Activated T-cell treated with anti-CD3 and anti-CD28 coated beads for 24 hours (primary cell): ENCODE results near the gene ASCL2.

Source experiments
- DNase-seq: peaks from one replicate; pipeline ENCODE4 v3.0.0-alpha.2; 2020; ENCODE audit warnings: low read depth

Gene ASCL2

DNA sequence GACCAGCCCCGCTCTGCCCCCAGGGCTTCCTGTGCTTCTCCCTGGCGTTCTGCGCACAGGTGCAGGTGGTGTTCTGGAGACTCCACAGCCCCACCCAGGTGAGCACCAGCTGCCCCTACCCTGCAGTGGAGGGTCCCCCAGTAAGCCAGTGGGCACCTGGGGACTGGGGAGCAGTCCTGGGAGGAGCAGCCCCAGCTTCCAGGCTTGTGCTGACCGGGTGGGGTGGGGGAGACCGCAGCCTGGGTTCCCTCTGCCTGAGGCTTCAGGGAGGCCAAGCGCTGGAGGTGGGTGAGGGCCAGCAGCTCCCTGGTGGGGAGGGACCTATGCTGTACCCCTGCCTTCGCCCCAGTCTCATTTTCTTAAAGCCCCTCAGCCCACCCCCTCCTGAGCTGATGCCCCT, 38.3 kb upstream of the ASCL2 start:
- DNase-seq: no peak

DNA sequence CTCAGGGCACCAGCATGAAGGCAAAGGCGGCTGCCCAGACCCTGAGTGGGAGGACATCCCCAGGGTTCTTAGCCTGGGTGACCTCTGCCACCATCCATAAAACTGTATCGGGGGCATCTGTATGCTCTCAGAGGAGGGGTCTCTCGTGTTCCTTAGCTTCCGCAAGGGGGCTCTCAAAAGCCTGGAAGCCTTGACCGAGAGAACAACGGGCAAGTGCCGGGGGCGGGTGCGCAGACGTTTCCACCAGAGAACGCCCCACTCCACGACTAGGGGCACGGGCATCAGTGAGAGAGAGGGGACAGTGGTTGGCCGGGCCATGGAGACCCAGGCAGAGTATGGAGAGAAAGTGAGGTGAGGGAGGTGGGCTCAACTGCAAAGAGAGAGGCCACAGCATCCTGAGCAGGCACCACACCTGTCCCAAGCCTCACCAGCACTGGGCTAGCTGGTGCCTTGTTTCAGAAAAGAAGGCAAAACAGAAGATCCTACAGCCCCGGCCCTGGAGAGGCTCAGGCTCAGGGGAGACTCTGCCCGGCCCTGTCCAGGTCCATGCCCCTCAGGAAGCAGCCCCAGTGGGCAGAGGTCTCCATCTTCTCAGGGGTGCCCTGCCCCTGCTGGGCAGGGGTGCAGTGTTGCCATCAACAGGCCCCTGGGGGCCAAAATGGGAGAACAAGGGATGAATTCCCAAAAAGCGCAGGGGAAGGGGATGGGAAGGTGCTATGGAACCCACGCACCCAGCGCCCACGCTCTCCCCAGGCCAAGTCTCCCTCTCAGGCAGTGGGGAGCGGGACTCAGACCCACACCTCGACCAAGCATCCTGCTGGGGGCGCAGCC, 37.3 kb upstream of the ASCL2 start:
- DNase-seq: no peak

GRCh38 chr11:2306877-2307500, 36.6 kb upstream of the ASCL2 start:
- no peak for DNase-seq

- no peak for DNase-seq
Measured at GRCh38 chr11:2306452-2306823, 36.0 kb upstream of the ASCL2 start.

DNA sequence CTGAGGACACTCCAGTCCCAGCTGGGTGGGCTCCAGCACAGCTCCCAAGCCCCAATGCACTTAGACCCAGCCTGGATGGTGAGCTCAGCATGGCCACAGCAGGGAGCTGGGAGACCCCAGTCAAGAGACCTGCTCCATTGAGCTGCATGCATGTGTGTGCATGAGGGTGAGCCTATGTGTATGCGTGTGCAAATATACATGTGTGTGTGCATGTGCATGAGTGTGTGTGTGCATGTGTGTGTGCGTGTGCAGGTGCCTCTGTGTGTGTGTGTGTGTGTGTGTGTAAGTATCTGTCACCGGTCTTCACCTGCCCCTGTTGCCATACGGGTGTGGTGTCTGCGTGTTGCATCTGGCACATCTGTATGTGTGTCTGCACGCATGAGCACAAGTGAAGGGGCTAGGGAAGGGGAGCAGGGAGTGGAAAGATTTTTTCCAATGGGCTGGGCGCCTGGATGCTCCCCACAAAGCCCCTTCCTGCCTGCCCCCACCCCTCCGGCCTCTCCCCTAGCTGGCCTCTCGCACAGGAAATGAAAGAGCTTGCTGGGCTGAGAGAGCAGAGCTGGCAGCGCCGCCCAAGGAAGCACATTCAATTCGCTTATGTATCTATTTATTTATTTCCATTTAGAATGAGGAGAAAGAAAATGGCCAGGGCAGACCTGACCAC, 35.5 kb upstream of the ASCL2 start:
- no peak for DNase-seq

GRCh38 chr11:2305140-2305778, 34.9 kb upstream of the ASCL2 start:
- peak; percentile 70 for DNase-seq

DNA sequence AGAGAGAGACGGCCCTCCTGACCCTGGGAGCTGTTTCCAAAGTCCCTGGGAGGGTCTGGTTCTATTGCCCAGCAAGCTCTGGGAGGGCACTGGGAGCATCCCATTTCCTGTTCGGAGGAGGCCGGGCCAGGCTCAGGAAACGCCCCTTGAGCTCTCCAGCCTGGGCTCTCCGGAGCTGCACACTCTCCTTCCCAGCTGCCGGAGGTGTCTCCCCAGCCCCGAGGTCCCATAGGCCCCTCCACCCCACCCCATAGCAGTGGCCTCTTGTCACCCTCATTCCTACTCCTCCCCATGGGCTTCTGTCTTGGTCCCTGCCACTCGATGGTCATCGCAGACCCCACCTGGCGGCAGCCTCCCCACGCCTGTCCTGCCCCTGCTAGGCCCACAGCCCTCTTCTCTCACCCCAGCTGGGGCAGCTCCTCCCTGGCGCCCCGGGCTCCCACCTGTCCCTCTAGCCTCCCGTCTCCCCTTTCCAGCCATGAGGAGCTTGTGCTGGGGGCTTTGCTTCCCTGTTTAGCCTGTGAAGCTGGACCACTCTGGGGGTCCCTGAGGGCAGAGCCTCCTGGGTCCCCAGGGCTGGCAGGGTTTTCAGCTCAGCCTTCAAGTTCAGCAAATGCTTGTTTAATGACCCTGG, 34.2 kb upstream of the ASCL2 start:
- no peak for DNase-seq

DNA sequence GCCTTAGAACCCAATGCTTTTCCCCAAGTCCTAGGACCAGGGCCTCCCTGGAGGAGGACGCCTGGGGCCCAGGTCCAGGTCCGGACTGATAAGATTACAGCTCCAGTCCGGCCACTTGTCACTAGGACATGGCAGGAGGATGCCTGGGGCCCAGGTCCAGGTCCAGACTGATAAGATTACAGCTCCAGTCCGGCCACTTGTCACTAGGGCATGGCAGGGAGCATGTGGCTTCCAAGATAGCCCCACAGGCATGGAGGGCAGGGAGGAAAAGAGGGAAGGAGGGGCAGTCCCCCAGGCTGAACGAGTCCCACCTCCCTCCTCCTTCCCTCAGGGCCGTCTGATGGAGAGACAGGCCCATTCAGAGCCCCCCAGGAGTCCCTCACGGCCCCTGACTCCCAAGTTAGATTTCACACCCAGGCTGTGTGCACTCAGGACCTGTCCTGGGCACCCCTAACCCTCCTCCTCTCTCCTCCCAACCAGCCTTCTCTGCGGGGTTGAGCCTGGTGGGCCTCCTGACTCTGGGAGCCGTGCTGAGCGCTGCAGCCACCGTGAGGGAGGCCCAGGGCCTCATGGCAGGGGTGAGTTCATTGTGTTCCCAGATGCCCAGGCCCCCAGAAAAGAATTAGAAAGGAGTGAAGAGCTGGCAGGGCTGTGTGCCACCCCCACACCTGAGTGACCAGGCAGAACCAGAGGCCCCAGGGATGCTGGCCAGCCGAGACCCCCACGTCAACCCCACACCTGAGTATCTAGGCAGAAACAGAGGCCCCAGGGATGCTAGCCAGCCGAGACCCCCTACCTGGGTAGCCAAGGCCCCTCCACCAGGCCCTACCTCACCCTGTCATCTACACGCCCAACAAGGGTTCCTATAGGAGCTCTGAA, 33.5 kb upstream of the ASCL2 start:
- no peak for DNase-seq

- no peak for DNase-seq
Measured at GRCh38 chr11:2302896-2303626, 32.7 kb upstream of the ASCL2 start.

DNA sequence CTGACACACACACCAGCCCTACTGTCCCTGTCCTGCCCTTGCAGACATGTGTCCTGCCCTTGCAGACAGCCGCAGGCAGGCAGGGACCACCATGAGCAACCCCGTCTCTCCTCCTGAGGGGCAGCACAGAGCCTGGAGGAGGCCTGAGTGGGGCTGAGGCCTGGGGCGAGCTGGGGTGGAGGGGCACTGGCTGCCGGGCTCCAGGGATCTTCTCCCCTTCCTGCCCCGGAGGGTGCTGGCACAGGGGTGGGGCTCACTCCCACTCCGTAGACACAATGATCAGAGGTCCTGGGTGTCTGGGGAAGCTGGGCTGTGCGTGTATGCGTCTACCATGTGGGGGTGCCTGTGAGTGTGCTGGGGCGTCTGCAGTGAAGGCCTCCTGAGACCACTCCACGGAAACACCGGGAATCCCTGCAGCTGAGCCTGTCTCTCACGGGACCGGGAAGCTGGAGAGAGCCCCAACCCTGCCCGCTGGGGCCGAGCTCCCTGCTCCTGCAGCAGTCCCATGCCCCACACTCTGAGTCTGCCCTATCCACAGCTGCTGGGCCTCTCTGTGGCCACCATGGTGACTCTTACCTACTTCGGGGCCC, 32.0 kb upstream of the ASCL2 start:
- DNase-seq: no peak

DNA sequence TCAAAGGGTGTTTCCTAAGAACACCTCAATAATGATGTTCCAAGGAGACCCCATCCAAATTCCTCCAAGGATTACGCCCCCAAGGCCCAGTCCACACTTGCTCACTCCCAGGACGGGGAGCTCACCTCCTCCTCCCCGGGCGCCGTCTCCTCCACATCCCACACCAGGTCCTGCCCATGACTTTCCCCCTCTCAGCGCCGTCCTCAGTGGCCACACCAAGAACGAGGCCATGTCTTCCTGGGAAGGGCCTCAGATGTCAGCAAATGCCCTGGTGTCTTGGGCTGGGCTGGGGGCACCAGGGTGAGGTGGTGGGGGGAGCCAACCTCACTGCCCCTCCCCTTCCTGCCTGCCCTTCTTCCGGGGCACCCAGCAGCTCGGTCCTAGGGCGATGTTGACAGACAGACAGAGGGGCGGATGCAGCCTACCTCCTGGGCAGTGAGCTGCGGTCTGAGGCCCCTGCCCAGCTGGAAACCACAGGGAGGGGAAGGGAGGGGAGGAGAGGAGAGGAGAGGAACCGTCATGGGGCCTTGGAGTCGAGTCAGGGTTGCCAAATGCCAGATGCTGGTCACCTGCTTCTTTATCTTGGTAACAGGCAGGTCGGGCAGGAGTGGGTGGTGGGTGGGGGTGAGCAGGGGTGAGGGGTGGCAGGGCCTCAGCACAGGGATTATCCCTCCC, 31.4 kb upstream of the ASCL2 start, which contains the start of the genes C11orf21 and TSPAN32:
C11orf21 (minus strand) TSS at position 288 of the 675 bp plus-strand sequence; CDS start at position 178, 110 bp downstream.
TSPAN32 (plus strand) TSS at position 383 of the 675 bp plus-strand sequence; CDS start at position 520, 137 bp downstream.
- DNase-seq: peak; percentile 46

GRCh38 chr11:2300936-2301630, 30.7 kb upstream of the ASCL2 start:
- no peak for DNase-seq

- DNase-seq: no peak
Measured at GRCh38 chr11:2300290-2300935, 30.0 kb upstream of the ASCL2 start.

GRCh38 chr11:2299773-2300172, 29.4 kb upstream of the ASCL2 start:
- no peak for DNase-seq

GRCh38 chr11:2298795-2299761, 28.7 kb upstream of the ASCL2 start:
- DNase-seq: no peak

DNA sequence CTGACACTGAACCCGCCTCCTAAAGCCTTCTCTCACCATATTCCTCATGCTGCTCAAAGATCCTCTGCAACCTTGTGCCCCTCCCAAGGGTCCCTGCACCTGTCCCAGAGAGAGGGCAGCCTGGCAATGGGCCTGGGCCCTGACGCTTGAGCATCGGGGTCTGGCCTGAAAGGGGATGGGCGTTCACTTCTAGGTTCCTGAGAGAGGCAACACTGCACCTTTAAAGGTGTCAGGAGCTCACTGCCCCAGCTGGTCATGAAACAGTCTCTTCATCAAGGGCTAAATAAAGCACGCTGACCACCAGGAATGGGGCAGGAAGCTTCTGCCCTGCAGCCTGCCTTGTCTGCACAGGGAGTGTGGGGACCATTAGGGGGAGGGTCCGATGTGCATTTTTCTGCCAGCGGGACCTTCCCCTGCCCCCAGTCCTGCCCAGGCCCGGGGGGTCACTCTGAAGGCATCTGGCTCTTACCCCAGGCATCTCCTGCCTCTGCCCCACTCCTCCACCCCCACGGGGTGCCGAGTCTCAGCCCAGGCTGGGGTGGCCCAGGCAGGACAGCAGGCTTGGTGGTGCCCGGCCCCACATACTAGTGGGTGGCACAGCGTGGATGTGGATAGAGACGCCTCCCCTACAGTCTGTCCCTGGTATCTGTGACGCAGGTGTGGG, 27.9 kb upstream of the ASCL2 start:
- DNase-seq: no peak
